Neural cell (in vitro differentiated cells): ENCODE measurements around the gene RND3. TPM values are rescaled to one million over a fixed set of nuclear protein-coding genes. Genes with fewer than 3 reads are reported as not detected.
A peak's percentile ranks its signal among the peaks of the same experiment; 100 is the strongest.

Experiments
- H2AFZ ChIP-seq: fragments of 200-600, 300-800 bp; sonication (generic), shearing (Covaris generic); 2 replicates; pipeline ENCODE4 v1.6.0; 2014; ENCODE audit warnings: low read depth, mild to moderate bottlenecking, antibody characterized with exemption, low read length, moderate library complexity
- H3F3A ChIP-seq: fragments of 200-600 bp; shearing (Covaris generic); 2 replicates; pipeline ENCODE4 v1.6.1; 2016; ENCODE audit warnings: mild to moderate bottlenecking, moderate library complexity, mixed read lengths, antibody characterized with exemption, low read length; ENCODE audit not compliant: insufficient read depth, poor library complexity, severe bottlenecking
- H3K27ac ChIP-seq: fragments of 200-600, 300-800 bp; sonication (generic), shearing (Covaris generic); 2 replicates; pipeline ENCODE4 v1.5.1; 2014; ENCODE audit warnings: mild to moderate bottlenecking, low read length, moderate library complexity
- H3K27me3 ChIP-seq: fragments of 300-800, 200-600 bp; sonication (generic), shearing (Covaris generic); 2 replicates; pipeline ENCODE4 v1.6.0; 2014; ENCODE audit warnings: mild to moderate bottlenecking, low read depth, low read length, moderate library complexity; ENCODE audit not compliant: insufficient read depth
- H3K36me3 ChIP-seq: fragments of 300-800, 200-600 bp; sonication (generic), shearing (Covaris generic); 2 replicates; pipeline ENCODE4 v1.5.1; 2014; ENCODE audit warnings: mild to moderate bottlenecking, antibody characterized with exemption, low read length, moderate library complexity; ENCODE audit not compliant: insufficient read depth
- H3K4me2 ChIP-seq: fragments of 300-800, 200-600 bp; sonication (generic), shearing (Covaris generic); 2 replicates; pipeline ENCODE4 v1.6.0; 2014; ENCODE audit warnings: mild to moderate bottlenecking, low read length
- H3K4me3 ChIP-seq: fragments of 300-800, 200-600 bp; sonication (generic), shearing (Covaris generic); 2 replicates; pipeline ENCODE4 v1.5.1; 2014; ENCODE audit warnings: mild to moderate bottlenecking, low read length, moderate library complexity
- H3K79me2 ChIP-seq: fragments of 200-600 bp; shearing (Covaris generic); replicated peaks from 2 replicates; pipeline ENCODE4 v1.6.0; 2014; ENCODE audit warnings: mild to moderate bottlenecking, low read length, moderate library complexity; ENCODE audit not compliant: insufficient read depth
- H3K9ac ChIP-seq: fragments of 300-800, 200-600 bp; sonication (generic), shearing (Covaris generic); 2 replicates; pipeline ENCODE4 v1.6.1; 2016; ENCODE audit warnings: mild to moderate bottlenecking, low read length, mixed read lengths
- H3K9me2 ChIP-seq: fragments of 200-600 bp; shearing (Covaris generic); 2 replicates; pipeline ENCODE4 v1.6.1; 2016; ENCODE audit warnings: mild to moderate bottlenecking, low read length, mixed read lengths; ENCODE audit not compliant: insufficient read depth
- H3K9me3 ChIP-seq: fragments of 200-600, 300-800 bp; sonication (generic), shearing (Covaris generic); 2 replicates; pipeline ENCODE4 v1.6.1; 2016; ENCODE audit warnings: mild to moderate bottlenecking, mixed run types, low read length, moderate library complexity, mixed read lengths
- H4K20me1 ChIP-seq: fragments of 200-600 bp; shearing (Covaris generic); 2 replicates; pipeline ENCODE4 v1.6.1; 2016; ENCODE audit warnings: mild to moderate bottlenecking, mixed run types; ENCODE audit not compliant: insufficient read depth
- EP300 ChIP-seq: fragments of 450-650 bp; conservative IDR thresholded peaks from 2 replicates; pipeline ENCODE4 v1.6.1; 2014; ENCODE audit warnings: antibody characterized with exemption, mild to moderate bottlenecking, moderate library complexity; ENCODE audit not compliant: poor library complexity, severe bottlenecking
- EZH2 ChIP-seq: fragments of 200-600, 300-800 bp; shearing (Covaris generic), sonication (generic); IDR thresholded peaks from 2 replicates; pipeline ENCODE4 v1.6.1; 2014; ENCODE audit warnings: antibody characterized with exemption, low read length, borderline replicate concordance, mild to moderate bottlenecking; ENCODE audit not compliant: insufficient read depth, poor library complexity, severe bottlenecking
- MXI1 ChIP-seq: fragments of 450-650 bp; conservative IDR thresholded peaks from 2 replicates; pipeline ENCODE4 v1.6.1; 2014; ENCODE audit warnings: antibody characterized with exemption, mild to moderate bottlenecking; ENCODE audit not compliant: poor library complexity, severe bottlenecking
- POLR2AphosphoS5 ChIP-seq: IDR thresholded peaks from 2 replicates; pipeline ENCODE4 v1.6.1; 2012
- RAD21 ChIP-seq: fragments of 450-650 bp; conservative IDR thresholded peaks from 2 replicates; pipeline ENCODE4 v1.6.1; 2014; ENCODE audit warnings: antibody characterized with exemption, mild to moderate bottlenecking, moderate library complexity
- SMC3 ChIP-seq: fragments of 450-650 bp; conservative IDR thresholded peaks from 2 replicates; pipeline ENCODE4 v1.6.1; 2014; ENCODE audit warnings: antibody characterized with exemption, mild to moderate bottlenecking, moderate library complexity; ENCODE audit not compliant: poor library complexity
- TAF1 ChIP-seq: IDR thresholded peaks from 2 replicates; pipeline ENCODE4 v1.6.1; 2012; ENCODE audit warnings: low read depth
- polyA minus RNA-seq: library from RNA; depleted of rRNA, polyadenylated mRNA; stranded (reverse); fragments of >200 nt; gene quantifications from 2 replicates; pipeline ENCODE4 v1.2.3, GENCODE V29; 2014
- polyA plus RNA-seq: library from polyadenylated mRNA; depleted of rRNA; stranded (reverse); fragments of >200 nt; gene quantifications from 2 replicates; pipeline ENCODE4 v1.2.3, GENCODE V29; 2014
- TF ChIP-seq, protein P1 (sequence below): fragments of 450-650 bp; IDR thresholded peaks from 2 replicates; pipeline ENCODE4 v1.5.1; 2014; ENCODE audit warnings: antibody characterized with exemption, mild to moderate bottlenecking, moderate library complexity; ENCODE audit not compliant: poor library complexity, severe bottlenecking
- TF ChIP-seq, protein P2 (sequence below): IDR thresholded peaks from 2 replicates; pipeline ENCODE4 v1.6.1; 2012; ENCODE audit warnings: borderline replicate concordance

RND3 gene, protein sequence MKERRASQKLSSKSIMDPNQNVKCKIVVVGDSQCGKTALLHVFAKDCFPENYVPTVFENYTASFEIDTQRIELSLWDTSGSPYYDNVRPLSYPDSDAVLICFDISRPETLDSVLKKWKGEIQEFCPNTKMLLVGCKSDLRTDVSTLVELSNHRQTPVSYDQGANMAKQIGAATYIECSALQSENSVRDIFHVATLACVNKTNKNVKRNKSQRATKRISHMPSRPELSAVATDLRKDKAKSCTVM
- polyA plus RNA-seq (126 and 143 TPM in 2 replicates), polyA minus RNA-seq (225 and 239 TPM in 2 replicates)

DNA sequence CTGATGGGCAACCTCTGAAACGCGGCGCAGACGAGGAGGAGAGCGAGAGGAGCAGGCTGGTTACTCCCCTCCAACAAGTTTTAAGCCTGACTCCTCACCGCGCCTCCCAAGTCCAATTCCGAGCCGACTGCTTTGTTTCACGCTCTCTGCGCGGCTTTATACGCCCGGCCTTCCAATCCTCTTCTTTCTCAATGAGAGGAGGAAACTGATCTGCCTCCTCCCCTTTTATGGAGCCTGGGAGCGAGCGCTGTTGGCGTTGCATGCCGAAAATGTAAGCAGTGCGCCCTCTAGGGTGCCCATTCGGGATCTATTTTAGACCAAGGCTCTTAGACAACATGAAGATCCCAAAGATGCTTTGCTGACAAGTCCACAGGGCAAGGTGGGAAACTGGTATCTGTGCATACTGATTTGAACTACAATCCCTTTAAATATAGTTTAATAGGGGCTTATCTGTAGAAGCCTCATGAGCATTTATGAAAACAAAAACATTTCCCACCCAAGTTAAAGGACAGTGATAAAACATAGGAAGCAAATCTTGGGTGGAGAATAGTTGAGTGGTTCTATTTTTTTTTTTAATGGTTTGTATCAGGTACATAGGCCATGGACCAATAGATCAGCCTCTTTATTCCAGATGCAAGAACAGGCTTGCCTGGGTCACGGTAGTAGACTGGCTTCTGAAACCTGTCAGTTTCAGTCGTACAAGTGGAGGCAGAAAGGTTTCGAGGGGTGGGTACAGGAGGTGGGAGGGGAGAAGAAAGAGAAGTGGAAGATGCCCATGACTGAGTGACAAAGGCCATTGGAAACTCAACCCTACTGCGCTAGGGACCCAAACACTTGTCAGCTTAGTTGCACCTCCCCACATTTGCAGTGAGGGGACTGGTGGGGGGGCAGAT, at the start of gene RND3:
TSS of gene RND3 (minus strand) at position 131 of the 893 bp plus-strand sequence. CDS start 250 bp downstream, outside the sequence.
- no peaks in the 10 kb centered on the region for H3K27me3 ChIP-seq
- H3K4me2 ChIP-seq: peak within 1 kb of the TSS; percentile 26
- H3K27ac ChIP-seq: peak within 1 kb of the TSS; percentile 90
- H3K36me3 ChIP-seq: no peaks in the 10 kb centered on the region
- TF ChIP-seq SMC3 (peak; percentile 95), EZH2 (no peak), RAD21 (peak; percentile 95), POLR2AphosphoS5 (peak; percentile 97), TAF1 (peak; percentile 88), MXI1 (no peak), EP300 (peak; percentile 28)
- TF ChIP-seq, protein P1, sequence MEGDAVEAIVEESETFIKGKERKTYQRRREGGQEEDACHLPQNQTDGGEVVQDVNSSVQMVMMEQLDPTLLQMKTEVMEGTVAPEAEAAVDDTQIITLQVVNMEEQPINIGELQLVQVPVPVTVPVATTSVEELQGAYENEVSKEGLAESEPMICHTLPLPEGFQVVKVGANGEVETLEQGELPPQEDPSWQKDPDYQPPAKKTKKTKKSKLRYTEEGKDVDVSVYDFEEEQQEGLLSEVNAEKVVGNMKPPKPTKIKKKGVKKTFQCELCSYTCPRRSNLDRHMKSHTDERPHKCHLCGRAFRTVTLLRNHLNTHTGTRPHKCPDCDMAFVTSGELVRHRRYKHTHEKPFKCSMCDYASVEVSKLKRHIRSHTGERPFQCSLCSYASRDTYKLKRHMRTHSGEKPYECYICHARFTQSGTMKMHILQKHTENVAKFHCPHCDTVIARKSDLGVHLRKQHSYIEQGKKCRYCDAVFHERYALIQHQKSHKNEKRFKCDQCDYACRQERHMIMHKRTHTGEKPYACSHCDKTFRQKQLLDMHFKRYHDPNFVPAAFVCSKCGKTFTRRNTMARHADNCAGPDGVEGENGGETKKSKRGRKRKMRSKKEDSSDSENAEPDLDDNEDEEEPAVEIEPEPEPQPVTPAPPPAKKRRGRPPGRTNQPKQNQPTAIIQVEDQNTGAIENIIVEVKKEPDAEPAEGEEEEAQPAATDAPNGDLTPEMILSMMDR: peak; percentile 97
- TF ChIP-seq, protein P2, sequence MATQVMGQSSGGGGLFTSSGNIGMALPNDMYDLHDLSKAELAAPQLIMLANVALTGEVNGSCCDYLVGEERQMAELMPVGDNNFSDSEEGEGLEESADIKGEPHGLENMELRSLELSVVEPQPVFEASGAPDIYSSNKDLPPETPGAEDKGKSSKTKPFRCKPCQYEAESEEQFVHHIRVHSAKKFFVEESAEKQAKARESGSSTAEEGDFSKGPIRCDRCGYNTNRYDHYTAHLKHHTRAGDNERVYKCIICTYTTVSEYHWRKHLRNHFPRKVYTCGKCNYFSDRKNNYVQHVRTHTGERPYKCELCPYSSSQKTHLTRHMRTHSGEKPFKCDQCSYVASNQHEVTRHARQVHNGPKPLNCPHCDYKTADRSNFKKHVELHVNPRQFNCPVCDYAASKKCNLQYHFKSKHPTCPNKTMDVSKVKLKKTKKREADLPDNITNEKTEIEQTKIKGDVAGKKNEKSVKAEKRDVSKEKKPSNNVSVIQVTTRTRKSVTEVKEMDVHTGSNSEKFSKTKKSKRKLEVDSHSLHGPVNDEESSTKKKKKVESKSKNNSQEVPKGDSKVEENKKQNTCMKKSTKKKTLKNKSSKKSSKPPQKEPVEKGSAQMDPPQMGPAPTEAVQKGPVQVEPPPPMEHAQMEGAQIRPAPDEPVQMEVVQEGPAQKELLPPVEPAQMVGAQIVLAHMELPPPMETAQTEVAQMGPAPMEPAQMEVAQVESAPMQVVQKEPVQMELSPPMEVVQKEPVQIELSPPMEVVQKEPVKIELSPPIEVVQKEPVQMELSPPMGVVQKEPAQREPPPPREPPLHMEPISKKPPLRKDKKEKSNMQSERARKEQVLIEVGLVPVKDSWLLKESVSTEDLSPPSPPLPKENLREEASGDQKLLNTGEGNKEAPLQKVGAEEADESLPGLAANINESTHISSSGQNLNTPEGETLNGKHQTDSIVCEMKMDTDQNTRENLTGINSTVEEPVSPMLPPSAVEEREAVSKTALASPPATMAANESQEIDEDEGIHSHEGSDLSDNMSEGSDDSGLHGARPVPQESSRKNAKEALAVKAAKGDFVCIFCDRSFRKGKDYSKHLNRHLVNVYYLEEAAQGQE: peak; percentile 70
- no peaks in the 10 kb centered on the region for H4K20me1 ChIP-seq
- H3K9ac ChIP-seq: peak within 1 kb of the TSS; percentile 89
- no peaks in the 10 kb centered on the region for H3K9me2 ChIP-seq
- peak within 1 kb of the TSS; percentile 76 for H3K4me3 ChIP-seq
- H3F3A ChIP-seq: peaks cover 6% of the 10 kb centered on the region
- peaks cover 30% of the 10 kb centered on the region for H3K79me2 ChIP-seq
- no peaks in the 10 kb centered on the region for H3K9me3 ChIP-seq
- H2AFZ ChIP-seq: no peak within 1 kb of the TSS

GRCh38 chr2:150535176-150535575, 47.7 kb upstream of the RND3 start:
- Histone ChIP-seq H3K27me3 (no peaks in the 10 kb centered on the region), H3K79me2 (no peaks in the 10 kb centered on the region), H3K9me2 (no peaks in the 10 kb centered on the region), H3F3A (no peaks in the 10 kb centered on the region), H3K36me3 (no peaks in the 10 kb centered on the region), H3K9ac (no peak overlapping the region), H3K4me2 (no peak overlapping the region), H3K9me3 (no peaks in the 10 kb centered on the region), H2AFZ (no peak overlapping the region), H3K27ac (no peak overlapping the region), H3K4me3 (no peak overlapping the region), H4K20me1 (no peaks in the 10 kb centered on the region)
- TF ChIP-seq, protein P1: no peak
- TF ChIP-seq, protein P2: no peak
- no peak for TF ChIP-seq POLR2AphosphoS5
- no peak for TF ChIP-seq MXI1
